ENCODE data around the gene CACNA1D.

Gene CACNA1D

GRCh38 chr3:53813876-53814275 lies 319.5 kb downstream of the CACNA1D start:
- H3K27ac ChIP-seq (ENCODE audit: low read depth, low read length): no peak overlapping the region
- DNase-seq: no peak
- no peaks in the 10 kb centered on the region for H3K36me3 ChIP-seq (ENCODE audit: control insufficient read depth, insufficient read depth, low read length)
- no peak overlapping the region for H3K18ac ChIP-seq (ENCODE audit: low read length)
- no peaks in the 10 kb centered on the region for H3K27me3 ChIP-seq (ENCODE audit: insufficient read depth, low read length, poor library complexity)
- no peak overlapping the region for H3K4me3 ChIP-seq (ENCODE audit: low read length)
- no peak overlapping the region for H3K4ac ChIP-seq (ENCODE audit: low read depth, low read length)
- no peaks in the 10 kb centered on the region for H3K79me1 ChIP-seq (ENCODE audit: low read length)
- H3K4me2 ChIP-seq (ENCODE audit: low read length): no peak overlapping the region
- H4K8ac ChIP-seq (ENCODE audit: low read depth, low read length): no peak overlapping the region
- no peak overlapping the region for H2BK120ac ChIP-seq (ENCODE audit: low read depth, low read length)
- H3K4me1 ChIP-seq (ENCODE audit: control insufficient read depth, low read depth, low read length): no peaks in the 10 kb centered on the region
- no peaks in the 10 kb centered on the region for H3K79me2 ChIP-seq (ENCODE audit: control insufficient read depth, insufficient read depth, low read length)
- no CpG with 5 or more reads among the region's 10 CpGs for WGBS (ENCODE audit: extremely low coverage, insufficient coverage, low lambda C conversion rate)
- no peak overlapping the region for H2AK5ac ChIP-seq (ENCODE audit: low read length)
- no peak overlapping the region for H3K23ac ChIP-seq (ENCODE audit: low read length)
- H2BK5ac ChIP-seq (ENCODE audit: low read length): no peak overlapping the region
- no peak overlapping the region for H3K9ac ChIP-seq (ENCODE audit: low read length)
- H4K5ac ChIP-seq (ENCODE audit: low read length): no peak overlapping the region
- no peak overlapping the region for H2BK15ac ChIP-seq (replicated peaks; ENCODE audit: low read depth)
- no peak overlapping the region for H3K56ac ChIP-seq (ENCODE audit: low read length)

DNA sequence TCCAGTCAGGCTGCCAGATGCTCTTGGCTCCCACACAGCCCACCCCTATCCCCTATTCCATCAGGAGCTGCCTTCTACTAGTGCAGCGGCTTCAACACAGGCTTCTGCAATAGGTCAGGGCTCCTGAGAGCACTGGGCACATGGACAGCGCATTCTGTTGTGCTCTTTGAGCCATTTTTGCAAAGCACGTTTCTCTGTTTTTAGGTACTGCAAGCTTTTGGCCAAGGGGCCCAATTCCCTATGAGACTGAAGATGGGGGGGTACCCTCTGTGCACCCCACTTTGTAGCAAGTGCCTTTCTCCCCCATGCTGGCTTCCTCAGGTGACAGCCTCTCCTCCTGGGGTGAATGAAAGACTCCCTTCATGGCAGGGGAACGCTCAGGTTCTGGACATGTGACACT lies 320.7 kb downstream of the CACNA1D start:
- Histone ChIP-seq H3K79me2 (ENCODE audit: control insufficient read depth, insufficient read depth, low read length) (no peaks in the 10 kb centered on the region), H3K36me3 (ENCODE audit: control insufficient read depth, insufficient read depth, low read length) (no peaks in the 10 kb centered on the region), H3K4me3 (ENCODE audit: low read length) (no peak overlapping the region), H2AK5ac (ENCODE audit: low read length) (no peak overlapping the region), H3K56ac (ENCODE audit: low read length) (no peak overlapping the region), H3K4ac (ENCODE audit: low read depth, low read length) (no peak overlapping the region), H4K8ac (ENCODE audit: low read depth, low read length) (no peak overlapping the region), H2BK15ac (replicated peaks; ENCODE audit: low read depth) (no peak overlapping the region), H3K18ac (ENCODE audit: low read length) (no peak overlapping the region), H2BK120ac (ENCODE audit: low read depth, low read length) (no peak overlapping the region), H3K23ac (ENCODE audit: low read length) (no peak overlapping the region), H4K5ac (ENCODE audit: low read length) (no peak overlapping the region), H3K27me3 (ENCODE audit: insufficient read depth, low read length, poor library complexity) (no peaks in the 10 kb centered on the region), H3K79me1 (ENCODE audit: low read length) (no peaks in the 10 kb centered on the region), H2BK5ac (ENCODE audit: low read length) (no peak overlapping the region), H3K9ac (ENCODE audit: low read length) (no peak overlapping the region), H3K4me1 (ENCODE audit: control insufficient read depth, low read depth, low read length) (no peaks in the 10 kb centered on the region), H3K27ac (ENCODE audit: low read depth, low read length) (no peak overlapping the region), H3K4me2 (ENCODE audit: low read length) (no peak overlapping the region)
- DNase-seq: no peak
- no CpG with 5 or more reads among the region's 4 CpGs for WGBS (ENCODE audit: extremely low coverage, insufficient coverage, low lambda C conversion rate)

DNA sequence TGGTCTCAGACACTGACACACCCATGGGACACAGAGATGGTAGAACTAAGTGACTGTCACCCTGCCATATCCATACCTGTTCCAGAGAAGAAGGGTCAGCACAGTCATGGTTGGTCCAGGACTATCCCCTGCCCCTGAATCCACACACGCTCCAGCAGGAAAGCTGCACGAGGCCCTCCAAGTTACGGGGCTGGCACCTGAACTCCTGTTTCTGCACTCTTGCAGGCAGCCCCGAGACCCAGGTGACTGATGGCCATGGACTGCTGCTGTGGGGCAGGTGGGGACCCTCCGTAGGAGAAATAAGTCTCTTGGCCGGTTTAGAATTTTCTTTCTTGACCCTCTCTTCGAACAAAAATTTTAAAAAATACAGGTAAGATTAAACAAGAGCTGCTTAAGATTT lies 321.2 kb downstream of the CACNA1D start:
- no peak overlapping the region for H2BK15ac ChIP-seq (replicated peaks; ENCODE audit: low read depth)
- no CpG with 5 or more reads among the region's 7 CpGs for WGBS (ENCODE audit: extremely low coverage, insufficient coverage, low lambda C conversion rate)
- no peaks in the 10 kb centered on the region for H3K27me3 ChIP-seq (ENCODE audit: insufficient read depth, low read length, poor library complexity)
- no peak overlapping the region for H3K18ac ChIP-seq (ENCODE audit: low read length)
- no peak overlapping the region for H3K4ac ChIP-seq (ENCODE audit: low read depth, low read length)
- no peak overlapping the region for H3K4me3 ChIP-seq (ENCODE audit: low read length)
- no peaks in the 10 kb centered on the region for H3K4me1 ChIP-seq (ENCODE audit: control insufficient read depth, low read depth, low read length)
- H2BK120ac ChIP-seq (ENCODE audit: low read depth, low read length): no peak overlapping the region
- H3K4me2 ChIP-seq (ENCODE audit: low read length): no peak overlapping the region
- H3K23ac ChIP-seq (ENCODE audit: low read length): no peak overlapping the region
- H4K8ac ChIP-seq (ENCODE audit: low read depth, low read length): no peak overlapping the region
- no peaks in the 10 kb centered on the region for H3K79me2 ChIP-seq (ENCODE audit: control insufficient read depth, insufficient read depth, low read length)
- H2AK5ac ChIP-seq (ENCODE audit: low read length): no peak overlapping the region
- H2BK5ac ChIP-seq (ENCODE audit: low read length): no peak overlapping the region
- no peak overlapping the region for H3K9ac ChIP-seq (ENCODE audit: low read length)
- H3K56ac ChIP-seq (ENCODE audit: low read length): no peak overlapping the region
- no peak overlapping the region for H3K27ac ChIP-seq (ENCODE audit: low read depth, low read length)
- no peaks in the 10 kb centered on the region for H3K79me1 ChIP-seq (ENCODE audit: low read length)
- no peak for DNase-seq
- no peaks in the 10 kb centered on the region for H3K36me3 ChIP-seq (ENCODE audit: control insufficient read depth, insufficient read depth, low read length)
- H4K5ac ChIP-seq (ENCODE audit: low read length): no peak overlapping the region

DNA sequence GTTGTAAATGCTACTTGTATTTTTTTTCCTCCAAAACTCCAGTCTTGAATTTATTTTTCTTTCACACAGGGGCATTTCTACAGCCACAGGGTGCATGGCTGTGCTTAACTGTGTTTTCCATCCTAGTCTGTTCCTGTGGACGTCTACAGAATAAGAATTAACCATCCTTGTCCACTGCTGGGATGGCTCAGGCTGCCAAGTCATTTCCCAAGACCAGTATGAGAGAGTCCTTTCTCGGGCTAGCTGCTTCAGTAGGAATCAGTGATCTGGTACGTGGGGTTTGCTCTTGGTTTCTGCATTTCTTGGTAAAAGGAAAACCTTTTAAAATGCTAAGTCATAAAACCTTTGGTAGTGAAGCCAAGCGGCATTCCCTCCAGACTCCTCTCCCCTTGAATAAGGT lies 322.0 kb downstream of the CACNA1D start:
- Histone ChIP-seq H3K9ac (ENCODE audit: low read length) (no peak overlapping the region), H4K8ac (ENCODE audit: low read depth, low read length) (no peak overlapping the region), H3K4me3 (ENCODE audit: low read length) (no peak overlapping the region), H3K27ac (ENCODE audit: low read depth, low read length) (no peak overlapping the region), H2BK5ac (ENCODE audit: low read length) (no peak overlapping the region), H3K56ac (ENCODE audit: low read length) (no peak overlapping the region), H3K23ac (ENCODE audit: low read length) (no peak overlapping the region), H4K5ac (ENCODE audit: low read length) (no peak overlapping the region), H3K4ac (ENCODE audit: low read depth, low read length) (no peak overlapping the region), H3K4me2 (ENCODE audit: low read length) (no peak overlapping the region), H3K4me1 (ENCODE audit: control insufficient read depth, low read depth, low read length) (no peaks in the 10 kb centered on the region), H3K79me1 (ENCODE audit: low read length) (no peaks in the 10 kb centered on the region), H2BK15ac (replicated peaks; ENCODE audit: low read depth) (no peak overlapping the region), H3K36me3 (ENCODE audit: control insufficient read depth, insufficient read depth, low read length) (no peaks in the 10 kb centered on the region), H3K27me3 (ENCODE audit: insufficient read depth, low read length, poor library complexity) (no peaks in the 10 kb centered on the region), H2AK5ac (ENCODE audit: low read length) (no peak overlapping the region), H3K18ac (ENCODE audit: low read length) (no peak overlapping the region), H2BK120ac (ENCODE audit: low read depth, low read length) (no peak overlapping the region), H3K79me2 (ENCODE audit: control insufficient read depth, insufficient read depth, low read length) (no peaks in the 10 kb centered on the region)
- WGBS (ENCODE audit: extremely low coverage, insufficient coverage, low lambda C conversion rate): no CpG with 5 or more reads among the region's 4 CpGs
- DNase-seq: no peak

- Histone ChIP-seq H3K79me1 (ENCODE audit: low read length) (no peaks in the 10 kb centered on the region), H3K4me2 (ENCODE audit: low read length) (no peak overlapping the region), H3K36me3 (ENCODE audit: control insufficient read depth, insufficient read depth, low read length) (no peaks in the 10 kb centered on the region), H4K5ac (ENCODE audit: low read length) (no peak overlapping the region), H3K56ac (ENCODE audit: low read length) (no peak overlapping the region), H3K9ac (ENCODE audit: low read length) (no peak overlapping the region), H2BK15ac (replicated peaks; ENCODE audit: low read depth) (no peak overlapping the region), H3K4me3 (ENCODE audit: low read length) (no peak overlapping the region), H3K27ac (ENCODE audit: low read depth, low read length) (no peak overlapping the region), H2BK120ac (ENCODE audit: low read depth, low read length) (no peak overlapping the region), H3K79me2 (ENCODE audit: control insufficient read depth, insufficient read depth, low read length) (no peaks in the 10 kb centered on the region), H3K27me3 (ENCODE audit: insufficient read depth, low read length, poor library complexity) (no peaks in the 10 kb centered on the region), H2BK5ac (ENCODE audit: low read length) (no peak overlapping the region), H2AK5ac (ENCODE audit: low read length) (no peak overlapping the region), H4K8ac (ENCODE audit: low read depth, low read length) (no peak overlapping the region), H3K23ac (ENCODE audit: low read length) (no peak overlapping the region), H3K18ac (ENCODE audit: low read length) (no peak overlapping the region), H3K4ac (ENCODE audit: low read depth, low read length) (no peak overlapping the region), H3K4me1 (ENCODE audit: control insufficient read depth, low read depth, low read length) (no peaks in the 10 kb centered on the region)
- no peak for DNase-seq
- no CpG with 5 or more reads among the region's 6 CpGs for WGBS (ENCODE audit: extremely low coverage, insufficient coverage, low lambda C conversion rate)
Observed at GRCh38 chr3:53817211-53817610, 322.8 kb downstream of the CACNA1D start.

DNA sequence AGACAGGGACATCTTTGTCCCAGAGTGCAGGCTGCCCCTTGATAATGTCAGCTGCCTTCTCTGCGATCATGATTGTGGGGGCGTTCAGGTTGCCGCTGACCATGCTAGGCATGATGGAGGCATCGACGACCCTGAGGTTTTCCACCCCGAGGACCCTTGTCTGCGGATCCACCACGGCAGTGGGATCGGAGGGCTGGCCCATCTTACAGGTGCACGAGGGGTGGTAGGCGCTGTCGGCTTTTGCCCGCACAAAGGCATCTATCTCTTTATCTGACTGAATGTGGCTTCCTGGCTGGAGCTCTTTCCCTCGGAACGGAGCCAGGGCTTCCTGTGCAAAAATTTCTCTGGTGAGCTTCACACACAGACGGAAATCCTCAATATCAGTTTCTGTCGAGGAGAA lies 323.4 kb downstream of the CACNA1D start:
- Histone ChIP-seq H3K9ac (ENCODE audit: low read length) (no peak overlapping the region), H3K4me1 (ENCODE audit: control insufficient read depth, low read depth, low read length) (no peaks in the 10 kb centered on the region), H3K4me2 (ENCODE audit: low read length) (no peak overlapping the region), H3K36me3 (ENCODE audit: control insufficient read depth, insufficient read depth, low read length) (no peaks in the 10 kb centered on the region), H3K79me2 (ENCODE audit: control insufficient read depth, insufficient read depth, low read length) (no peaks in the 10 kb centered on the region), H2BK120ac (ENCODE audit: low read depth, low read length) (no peak overlapping the region), H2BK15ac (replicated peaks; ENCODE audit: low read depth) (no peak overlapping the region), H3K56ac (ENCODE audit: low read length) (no peak overlapping the region), H4K8ac (ENCODE audit: low read depth, low read length) (no peak overlapping the region), H2AK5ac (ENCODE audit: low read length) (no peak overlapping the region), H3K18ac (ENCODE audit: low read length) (no peak overlapping the region), H3K23ac (ENCODE audit: low read length) (no peak overlapping the region), H3K4me3 (ENCODE audit: low read length) (no peak overlapping the region), H3K27ac (ENCODE audit: low read depth, low read length) (no peak overlapping the region), H3K4ac (ENCODE audit: low read depth, low read length) (no peak overlapping the region), H3K27me3 (ENCODE audit: insufficient read depth, low read length, poor library complexity) (no peaks in the 10 kb centered on the region), H3K79me1 (ENCODE audit: low read length) (no peaks in the 10 kb centered on the region), H4K5ac (ENCODE audit: low read length) (no peak overlapping the region), H2BK5ac (ENCODE audit: low read length) (no peak overlapping the region)
- no peak for DNase-seq
- no CpG with 5 or more reads among the region's 17 CpGs for WGBS (ENCODE audit: extremely low coverage, insufficient coverage, low lambda C conversion rate)

Measured in mesendoderm (in vitro differentiated cells).